ENCODE measurements around the gene KRTAP3-3. TPM values are rescaled to one million over a fixed set of nuclear protein-coding genes. Genes with fewer than 3 reads are reported as not detected.

Gene KRTAP3-3
- total RNA-seq, 1 donor from 2014 or later, result not detected

DNA sequence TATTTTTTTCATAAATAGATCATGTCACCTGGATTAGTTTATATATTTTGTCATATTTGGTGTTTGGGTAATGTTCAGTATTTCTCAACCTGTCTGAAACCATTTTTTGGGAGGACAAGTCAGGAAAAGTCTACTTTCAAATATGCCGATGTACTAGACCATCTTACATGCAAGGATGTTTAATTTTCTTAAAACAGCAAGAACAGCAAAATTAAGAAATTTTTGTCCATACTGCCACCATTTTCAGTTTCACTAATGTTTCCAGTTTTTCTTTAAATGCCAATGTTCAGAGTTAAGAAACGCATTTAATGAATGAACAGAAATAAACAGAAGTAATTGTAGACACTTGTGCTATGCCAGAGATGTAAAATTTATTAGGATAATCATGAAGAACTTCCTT lies 880 bp downstream of the KRTAP3-3 start:
- Histone ChIP-seq H3K9me3 (no peaks in the 10 kb centered on the region), H3K4me3 (no peak overlapping the region), H3K27me3 (no peaks in the 10 kb centered on the region), H3K27ac (no peak overlapping the region), H3K4me1 (no peaks in the 10 kb centered on the region), H3K36me3 (no peaks in the 10 kb centered on the region)
- no peak for DNase-seq (ENCODE audit: low spot score in 2 of 2)
- intact Hi-C loops (cut with DNase I), result no loop called here
- TF ChIP-seq, protein P1, sequence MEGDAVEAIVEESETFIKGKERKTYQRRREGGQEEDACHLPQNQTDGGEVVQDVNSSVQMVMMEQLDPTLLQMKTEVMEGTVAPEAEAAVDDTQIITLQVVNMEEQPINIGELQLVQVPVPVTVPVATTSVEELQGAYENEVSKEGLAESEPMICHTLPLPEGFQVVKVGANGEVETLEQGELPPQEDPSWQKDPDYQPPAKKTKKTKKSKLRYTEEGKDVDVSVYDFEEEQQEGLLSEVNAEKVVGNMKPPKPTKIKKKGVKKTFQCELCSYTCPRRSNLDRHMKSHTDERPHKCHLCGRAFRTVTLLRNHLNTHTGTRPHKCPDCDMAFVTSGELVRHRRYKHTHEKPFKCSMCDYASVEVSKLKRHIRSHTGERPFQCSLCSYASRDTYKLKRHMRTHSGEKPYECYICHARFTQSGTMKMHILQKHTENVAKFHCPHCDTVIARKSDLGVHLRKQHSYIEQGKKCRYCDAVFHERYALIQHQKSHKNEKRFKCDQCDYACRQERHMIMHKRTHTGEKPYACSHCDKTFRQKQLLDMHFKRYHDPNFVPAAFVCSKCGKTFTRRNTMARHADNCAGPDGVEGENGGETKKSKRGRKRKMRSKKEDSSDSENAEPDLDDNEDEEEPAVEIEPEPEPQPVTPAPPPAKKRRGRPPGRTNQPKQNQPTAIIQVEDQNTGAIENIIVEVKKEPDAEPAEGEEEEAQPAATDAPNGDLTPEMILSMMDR (IDR thresholded peaks at IDR 0.05), result no peak

DNA sequence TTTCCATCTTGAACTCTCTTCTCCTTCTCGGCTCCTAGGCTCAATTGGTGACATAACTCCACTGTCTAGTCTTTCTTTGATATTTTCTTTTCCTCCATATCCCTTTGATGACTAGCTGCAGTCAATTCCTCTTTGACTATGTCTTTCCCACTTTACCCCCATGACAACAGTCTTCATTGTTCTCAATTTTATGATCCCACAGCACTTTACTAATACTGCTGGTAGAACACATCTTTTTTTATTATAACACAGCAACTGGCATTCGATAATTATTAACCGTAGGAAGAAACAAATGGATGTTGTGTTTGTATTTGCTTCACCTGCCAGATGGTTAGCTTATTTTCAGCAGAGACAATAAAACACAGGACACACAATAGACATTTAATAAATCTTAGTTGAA lies 1.3 kb downstream of the KRTAP3-3 start:
- no peak for DNase-seq (ENCODE audit: low spot score in 2 of 2)
- TF ChIP-seq, protein P1 (IDR thresholded peaks at IDR 0.05), result no peak
- Histone ChIP-seq H3K27me3 (no peaks in the 10 kb centered on the region), H3K9me3 (no peaks in the 10 kb centered on the region), H3K36me3 (no peaks in the 10 kb centered on the region), H3K4me1 (no peaks in the 10 kb centered on the region), H3K4me3 (no peak overlapping the region), H3K27ac (no peak overlapping the region)
- intact Hi-C loops (cut with DNase I), result no loop called here

DNA sequence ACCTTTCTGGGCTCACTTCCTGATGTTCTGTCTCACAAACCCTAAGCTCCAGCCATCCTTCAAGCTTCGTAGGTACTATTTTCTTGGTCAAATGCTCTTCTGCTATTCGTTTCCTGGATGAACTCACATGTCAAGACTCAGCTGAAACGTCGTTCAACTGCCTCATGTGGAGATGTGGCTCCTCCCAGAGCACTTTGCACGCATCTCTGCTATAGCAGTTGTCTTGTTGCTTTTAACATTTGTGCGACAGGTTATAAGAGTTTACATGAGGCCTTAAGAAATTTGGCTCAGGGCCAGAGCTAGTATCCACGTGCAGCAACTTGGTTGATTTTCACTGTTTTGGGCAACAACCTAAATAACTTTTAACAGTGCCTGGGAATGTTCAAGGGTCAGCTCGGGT lies 7.0 kb downstream of the KRTAP3-3 start:
- DNase-seq (ENCODE audit: low spot score in 2 of 2), result no peak
- Histone ChIP-seq H3K4me1 (no peaks in the 10 kb centered on the region), H3K9me3 (no peaks in the 10 kb centered on the region), H3K4me3 (no peak overlapping the region), H3K27me3 (no peaks in the 10 kb centered on the region), H3K36me3 (no peaks in the 10 kb centered on the region), H3K27ac (no peak overlapping the region)
- TF ChIP-seq, protein P1 (IDR thresholded peaks at IDR 0.05), result no peak
- intact Hi-C loops (cut with DNase I), result no loop called here

DNA sequence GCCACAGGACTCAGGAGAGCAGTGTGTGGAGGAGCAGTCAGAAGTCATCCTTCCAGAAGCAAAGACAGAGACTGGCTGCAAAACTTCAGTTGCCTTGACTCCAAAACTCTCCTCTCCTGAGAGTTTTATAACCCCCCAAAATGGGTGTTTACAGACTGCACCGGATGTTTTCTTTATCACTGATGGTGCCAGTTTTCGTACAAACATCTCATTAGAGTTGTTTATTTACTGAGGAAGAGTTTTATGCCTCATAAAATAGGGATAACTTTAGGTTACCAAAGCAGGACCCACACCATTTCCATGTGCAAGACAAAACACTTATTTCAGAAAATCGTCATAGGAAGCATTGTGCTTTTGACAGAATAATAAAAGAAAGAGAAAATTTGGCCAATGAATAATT lies 9.7 kb downstream of the KRTAP3-3 start, which contains the start of gene KRT40:
Gene KRT40, minus strand, starts transcription at position 101 of the 400 bp plus-strand sequence. Its CDS starts 53 bp downstream, at position 48.
- Histone ChIP-seq H3K27ac (no peak within 1 kb of the TSS), H3K36me3 (no peaks in the 10 kb centered on the region), H3K9me3 (no peaks in the 10 kb centered on the region), H3K27me3 (no peaks in the 10 kb centered on the region), H3K4me1 (no peaks in the 10 kb centered on the region), H3K4me3 (no peak within 1 kb of the TSS)
- intact Hi-C loops (cut with DNase I), result no loop called here
- no peak for DNase-seq (ENCODE audit: low spot score in 2 of 2)
- TF ChIP-seq, protein P1 (IDR thresholded peaks at IDR 0.05), result no peak

DNA sequence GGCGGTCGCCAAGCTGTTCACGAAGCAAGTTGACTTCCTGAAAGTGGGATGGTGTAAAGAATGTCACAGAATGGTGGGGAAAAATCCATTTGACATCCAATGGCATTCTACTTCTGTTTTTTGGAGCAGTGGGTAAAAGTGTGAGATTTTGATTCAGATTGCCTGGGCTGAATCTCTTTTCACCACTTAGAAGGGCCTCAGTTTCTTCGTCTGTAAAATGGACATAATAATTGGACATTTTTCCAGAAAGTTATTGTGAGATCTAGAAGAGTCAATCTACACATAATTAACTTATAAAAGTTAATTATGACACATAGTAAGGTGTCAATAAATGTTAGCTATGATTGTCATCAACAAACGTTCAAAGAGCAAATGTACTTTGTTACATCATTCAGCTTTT lies 12.8 kb downstream of the KRTAP3-3 start:
- H3K4me3 ChIP-seq, result no peak overlapping the region

More for the DNA sequence above, 12.8 kb downstream of the KRTAP3-3 start:
- no peaks in the 10 kb centered on the region for H3K9me3 ChIP-seq
- no peaks in the 10 kb centered on the region for H3K27me3 ChIP-seq
- no peak overlapping the region for H3K27ac ChIP-seq
- TF ChIP-seq, protein P1 (IDR thresholded peaks at IDR 0.05), result no peak
- H3K4me1 ChIP-seq, result no peaks in the 10 kb centered on the region
- H3K36me3 ChIP-seq, result no peaks in the 10 kb centered on the region
- no peak for DNase-seq (ENCODE audit: low spot score in 2 of 2)
- intact Hi-C loops (cut with DNase I), result no loop called here

Data from ascending aorta (tissue), 2 donors.